A673 (cell line): ENCODE measurements around the gene PARP8. TPM values are rescaled to one million over a fixed set of nuclear protein-coding genes. Genes with fewer than 3 reads are reported as not detected.

Experiments
- BruUV-seq: library from RNA; stranded (reverse); fragments of 400-500 nt; replicated peaks from 2 replicates; lab custom pipeline; 2021; lab: Mats Ljungman, UMichigan
- CTCF ChIA-PET: fragments of 300-600 bp; sonication (Branson Sonifier 250); formaldehyde crosslinking; loops from one replicate; lab custom pipeline; 2022; ENCODE audit warnings: antibody characterized with exemption; lab: Charles Lee
- POLR2A ChIA-PET: fragments of 300-600 bp; sonication (Branson Sonifier 250); formaldehyde crosslinking; loops from one replicate; lab custom pipeline; 2022; ENCODE audit warnings: antibody characterized with exemption; ENCODE audit not compliant: low non-redundant PET; lab: Charles Lee
- DNase-seq: peaks from one replicate; pipeline ENCODE4 v3.0.0-alpha.2; 2015; ENCODE audit warnings: low spot score
- H3K27ac ChIP-seq: fragments of 200-600 bp; sonication (generic); 2 replicates; pipeline ENCODE4 v1.5.1; 2016; ENCODE audit warnings: mixed run types, low read depth, mild to moderate bottlenecking, mixed read lengths, antibody characterized with exemption, low read length; ENCODE audit not compliant: poor library complexity, severe bottlenecking
- H3K27me3 ChIP-seq: fragments of 200-600 bp; sonication (generic); replicated peaks from 2 replicates; pipeline ENCODE4 v1.6.1; 2017; ENCODE audit warnings: mixed run types, low read depth, mild to moderate bottlenecking, mixed read lengths, antibody characterized with exemption, low read length; ENCODE audit not compliant: insufficient read depth, poor library complexity
- H3K36me3 ChIP-seq: fragments of 200-600 bp; sonication (generic); 2 replicates; pipeline ENCODE4 v1.6.1; 2016; ENCODE audit warnings: mixed run types, mild to moderate bottlenecking, mixed read lengths, antibody characterized with exemption, low read length; ENCODE audit not compliant: insufficient read depth, poor library complexity, severe bottlenecking
- H3K4me1 ChIP-seq: fragments of 200-600 bp; sonication (generic); 2 replicates; pipeline ENCODE4 v1.6.1; 2017; ENCODE audit warnings: mixed run types, mild to moderate bottlenecking, mixed read lengths, antibody characterized with exemption, low read length; ENCODE audit not compliant: insufficient read depth, poor library complexity, severe bottlenecking
- H3K4me3 ChIP-seq: fragments of 200-600 bp; sonication (generic); 2 replicates; pipeline ENCODE4 v1.5.1; 2016; ENCODE audit warnings: low read depth, mixed run types, mild to moderate bottlenecking, mixed read lengths, low read length; ENCODE audit not compliant: poor library complexity, severe bottlenecking
- H3K9me3 ChIP-seq: fragments of 200-600 bp; sonication (generic); 2 replicates; pipeline ENCODE4 v1.6.1; 2016; ENCODE audit warnings: mixed run types, low read depth, mild to moderate bottlenecking, mixed read lengths, antibody characterized with exemption, low read length; ENCODE audit not compliant: poor library complexity, severe bottlenecking
- CTCF ChIP-seq: fragments of 300-800, 200-600 bp; sonication (generic); conservative IDR thresholded peaks from 2 replicates; pipeline ENCODE4 v1.5.1; 2017; ENCODE audit warnings: low read depth, mild to moderate bottlenecking, antibody characterized with exemption, low read length, moderate library complexity, mixed read lengths
- EZH2 ChIP-seq: fragments of 200-600 bp; sonication (generic); IDR thresholded peaks from 2 replicates; pipeline ENCODE4 v1.6.1; 2017; ENCODE audit warnings: borderline replicate concordance, low read depth, mild to moderate bottlenecking, mixed read lengths, antibody characterized with exemption, low read length; ENCODE audit not compliant: poor library complexity, severe bottlenecking
- intact Hi-C: fragments of 100-400 bp; cut with micrococcal nuclease; formaldehyde crosslinking; loops from one replicate; pipeline ENCODE4 v1.10.0; 2022; ENCODE audit not compliant: unreplicated experiment
- total RNA-seq: library from RNA; stranded (reverse); gene quantifications from 2 replicates; pipeline ENCODE4 v1.2.3, GENCODE V29; 2021

Gene PARP8
- total RNA-seq, 1 experiment from 2014 or later: 18.0 TPM

GRCh38 chr5:50798002-50798401, 131.6 kb downstream of the PARP8 start:
- BruUV-seq: no TSS peak
- Histone ChIP-seq H3K36me3 (peaks cover 2% of the 10 kb centered on the region), H3K4me1 (no peaks in the 10 kb centered on the region), H3K4me3 (no peak overlapping the region), H3K27ac (no peak overlapping the region), H3K9me3 (peaks cover 2% of the 10 kb centered on the region), H3K27me3 (no peaks in the 10 kb centered on the region)
- CTCF ChIA-PET: no interaction called here
- TF ChIP-seq CTCF (no peak), EZH2 (no peak)
- intact Hi-C loops: no loop called here
- DNase-seq: no peak
- POLR2A ChIA-PET: no interaction called here

GRCh38 chr5:50799596-50799995, 133.2 kb downstream of the PARP8 start:
- no TSS peak for BruUV-seq
- DNase-seq: no peak

GRCh38 chr5:50800410-50800809, 134.0 kb downstream of the PARP8 start:
- Histone ChIP-seq H3K9me3 (peaks cover 5% of the 10 kb centered on the region), H3K27ac (no peak overlapping the region), H3K36me3 (peaks cover 5% of the 10 kb centered on the region), H3K4me1 (no peaks in the 10 kb centered on the region), H3K4me3 (no peak overlapping the region), H3K27me3 (no peaks in the 10 kb centered on the region)
- no TSS peak for BruUV-seq
- ChIA-PET CTCF (no interaction called here), POLR2A (no interaction called here)
- no peak for DNase-seq
- TF ChIP-seq CTCF: no peak
- no peak for TF ChIP-seq EZH2
- intact Hi-C loops: no loop called here

More at GRCh38 chr5:50799596-50799995, 133.2 kb downstream of the PARP8 start:
- Histone ChIP-seq H3K27ac (no peak overlapping the region), H3K4me3 (no peak overlapping the region), H3K36me3 (peaks cover 5% of the 10 kb centered on the region), H3K9me3 (peaks cover 5% of the 10 kb centered on the region), H3K4me1 (no peaks in the 10 kb centered on the region), H3K27me3 (no peaks in the 10 kb centered on the region)
- no peak for TF ChIP-seq CTCF
- TF ChIP-seq EZH2: no peak
- intact Hi-C loops: no loop called here
- POLR2A ChIA-PET: no interaction called here
- CTCF ChIA-PET: no interaction called here
